ENCODE data around the gene ADAM10. TPM values are rescaled to one million over a fixed set of nuclear protein-coding genes. Genes with fewer than 3 reads are reported as not detected.

Gene ADAM10
- total RNA-seq, 2 donors from 2014 or later: 79.8 to 84.8 TPM

GRCh38 chr15:58551084-58551763 is 198.3 kb downstream of the ADAM10 start:
- DNase-seq: no peak
- intact Hi-C loops (cut with DNase I): no loop called here

GRCh38 chr15:58549785-58550074 is 199.8 kb downstream of the ADAM10 start:
- ATAC-seq: no peak
- intact Hi-C loops (cut with DNase I): loop anchor here in 1 of 2 donors (5.0 kb wide), 1 partner anchor 57 kb away; no protein-coding TSS in a partner anchor

More at GRCh38 chr15:58551084-58551763, 198.3 kb downstream of the ADAM10 start:
- ATAC-seq: no peak

GRCh38 chr15:58549013-58549784 is 200.3 kb downstream of the ADAM10 start:
- DNase-seq: no peak
- intact Hi-C loops (cut with DNase I): loop anchor here in 1 of 2 donors (5.0 kb wide), 1 partner anchor 57 kb away; no protein-coding TSS in a partner anchor

More at GRCh38 chr15:58549785-58550074, 199.8 kb downstream of the ADAM10 start:
- DNase-seq: no peak

GRCh38 chr15:58548308-58549012 is 201.0 kb downstream of the ADAM10 start:
- intact Hi-C loops (cut with DNase I): loop anchor here in 1 of 2 donors (5.0 kb wide), 1 partner anchor 56 kb away; no protein-coding TSS in a partner anchor
- DNase-seq (no peak), ATAC-seq (no peak)

More at GRCh38 chr15:58549013-58549784, 200.3 kb downstream of the ADAM10 start:
- no peak for ATAC-seq

- ATAC-seq: no peak
- DNase-seq: no peak
- intact Hi-C loops (cut with DNase I): loop anchor here in 1 of 2 donors (5.0 kb wide), 1 partner anchor 55 kb away; no protein-coding TSS in a partner anchor
Measured at GRCh38 chr15:58547628-58548307, 201.7 kb downstream of the ADAM10 start.

- DNase-seq (peak; percentile 76), ATAC-seq (peak; percentile 91)
- intact Hi-C loops (cut with DNase I): loop anchor here in 1 of 2 donors (5.0 kb wide), 1 partner anchor 55 kb away; no protein-coding TSS in a partner anchor
Measured at GRCh38 chr15:58546635-58547627, 202.6 kb downstream of the ADAM10 start.

GRCh38 chr15:58546066-58546591 is 203.4 kb downstream of the ADAM10 start:
- peak in 1 of 2 donors; percentile 3 for ATAC-seq
- DNase-seq: no peak
- intact Hi-C loops (cut with DNase I): loop anchor here in 1 of 2 donors (5.0 kb wide), 1 partner anchor 54 kb away; no protein-coding TSS in a partner anchor

- ATAC-seq (no peak), DNase-seq (no peak)
- intact Hi-C loops (cut with DNase I): loop anchor here in 1 of 2 donors (5.0 kb wide), 1 partner anchor 53 kb away; no protein-coding TSS in a partner anchor
Measured at GRCh38 chr15:58545307-58546065, 204.0 kb downstream of the ADAM10 start.

GRCh38 chr15:58544756-58545155 is 204.8 kb downstream of the ADAM10 start:
- intact Hi-C loops (cut with DNase I): loop anchor here in 1 of 2 donors (5.0 kb wide), 1 partner anchor 52 kb away; no protein-coding TSS in a partner anchor
- no peak for ATAC-seq
- DNase-seq: no peak

- ATAC-seq (no peak), DNase-seq (no peak)
- intact Hi-C loops (cut with DNase I): no loop called here
Measured at GRCh38 chr15:58543664-58544335, 205.7 kb downstream of the ADAM10 start.

GRCh38 chr15:58541410-58542087 is 208.0 kb downstream of the ADAM10 start:
- DNase-seq (no peak), ATAC-seq (no peak)
- intact Hi-C loops (cut with DNase I): no loop called here

GRCh38 chr15:58539548-58539947 is 210.0 kb downstream of the ADAM10 start:
- ATAC-seq: no peak
- intact Hi-C loops (cut with DNase I): no loop called here
- DNase-seq: no peak

- DNase-seq (no peak), ATAC-seq (no peak)
- intact Hi-C loops (cut with DNase I): no loop called here
Measured at GRCh38 chr15:58538901-58539300, 210.6 kb downstream of the ADAM10 start.
